GM20431 (cell line): ENCODE results near the gene TC2N.
"Not testable (repeated sequence)": the region's sequence is repeated elsewhere in the genome, so short reads cannot be mapped to it uniquely, and the experiment has no call there.

Experiments
- in situ Hi-C: fragments of 300-500 bp; cut with MseI, MboI; formaldehyde crosslinking; loops from one replicate; pipeline ENCODE4 v1.15.0; 2020; ENCODE audit warnings: low sequenced_read_pairs; ENCODE audit not compliant: unreplicated experiment

Gene TC2N

DNA sequence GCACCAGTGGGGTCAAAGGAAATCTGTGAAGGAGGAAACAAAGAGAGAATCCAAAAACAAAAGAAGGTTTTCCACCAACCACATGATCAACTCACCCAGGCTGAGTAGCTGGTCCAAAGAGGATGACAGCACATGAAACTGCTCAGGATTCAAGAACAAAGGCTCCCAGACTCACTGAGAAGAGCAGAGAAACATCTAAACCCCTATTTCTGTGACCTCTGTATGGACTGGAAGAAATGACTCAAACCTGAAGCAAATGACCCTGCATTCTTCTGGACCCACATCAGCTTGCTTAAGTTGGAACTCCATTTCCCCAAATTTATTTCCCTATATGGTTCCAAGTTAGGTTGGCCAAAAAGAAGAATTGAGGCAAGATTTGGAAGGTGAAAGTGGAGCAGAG lies 26.3 kb downstream of the TC2N start:
- in situ Hi-C loops = no loop called here

DNA sequence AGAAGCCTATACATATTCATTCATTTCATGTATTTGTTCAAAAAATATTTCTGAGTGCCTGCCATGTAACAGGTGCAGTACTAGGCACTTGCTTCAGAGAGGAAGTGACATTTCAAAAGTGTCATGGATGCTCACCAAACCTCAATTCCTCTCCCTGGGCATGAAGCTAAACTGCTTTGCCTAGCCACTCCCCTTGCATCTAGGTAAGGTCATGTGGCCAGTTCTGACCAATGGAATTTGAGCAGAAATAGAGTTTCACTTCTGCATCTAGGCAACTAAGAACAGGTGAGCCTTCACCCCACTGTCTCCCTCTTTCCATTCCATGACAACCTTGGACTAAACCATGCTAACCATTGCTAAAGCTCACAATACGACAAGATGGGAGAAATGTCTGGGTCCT lies 27.6 kb downstream of the TC2N start:
- in situ Hi-C loops = no loop called here

DNA sequence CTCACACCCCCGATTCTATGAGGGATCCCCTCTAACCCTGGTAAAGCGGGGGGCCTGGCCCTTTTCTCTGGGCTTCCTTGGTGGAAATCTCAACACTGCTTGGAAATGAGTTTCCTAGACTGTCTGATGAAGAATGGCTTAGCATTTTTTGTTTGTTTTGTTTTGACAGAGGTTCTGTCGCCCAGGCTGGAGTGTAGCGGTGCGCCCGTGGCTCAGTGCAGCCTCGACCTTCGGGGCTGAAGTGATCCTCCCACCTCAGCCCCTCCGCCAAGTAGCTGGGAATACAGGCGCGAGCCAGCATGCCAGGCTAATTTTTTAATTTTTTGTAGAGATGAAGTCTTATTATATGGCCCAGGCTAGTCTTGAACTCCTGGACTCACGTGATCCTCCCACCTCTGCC lies 30.3 kb downstream of the TC2N start:
- in situ Hi-C loops = no loop called here

DNA sequence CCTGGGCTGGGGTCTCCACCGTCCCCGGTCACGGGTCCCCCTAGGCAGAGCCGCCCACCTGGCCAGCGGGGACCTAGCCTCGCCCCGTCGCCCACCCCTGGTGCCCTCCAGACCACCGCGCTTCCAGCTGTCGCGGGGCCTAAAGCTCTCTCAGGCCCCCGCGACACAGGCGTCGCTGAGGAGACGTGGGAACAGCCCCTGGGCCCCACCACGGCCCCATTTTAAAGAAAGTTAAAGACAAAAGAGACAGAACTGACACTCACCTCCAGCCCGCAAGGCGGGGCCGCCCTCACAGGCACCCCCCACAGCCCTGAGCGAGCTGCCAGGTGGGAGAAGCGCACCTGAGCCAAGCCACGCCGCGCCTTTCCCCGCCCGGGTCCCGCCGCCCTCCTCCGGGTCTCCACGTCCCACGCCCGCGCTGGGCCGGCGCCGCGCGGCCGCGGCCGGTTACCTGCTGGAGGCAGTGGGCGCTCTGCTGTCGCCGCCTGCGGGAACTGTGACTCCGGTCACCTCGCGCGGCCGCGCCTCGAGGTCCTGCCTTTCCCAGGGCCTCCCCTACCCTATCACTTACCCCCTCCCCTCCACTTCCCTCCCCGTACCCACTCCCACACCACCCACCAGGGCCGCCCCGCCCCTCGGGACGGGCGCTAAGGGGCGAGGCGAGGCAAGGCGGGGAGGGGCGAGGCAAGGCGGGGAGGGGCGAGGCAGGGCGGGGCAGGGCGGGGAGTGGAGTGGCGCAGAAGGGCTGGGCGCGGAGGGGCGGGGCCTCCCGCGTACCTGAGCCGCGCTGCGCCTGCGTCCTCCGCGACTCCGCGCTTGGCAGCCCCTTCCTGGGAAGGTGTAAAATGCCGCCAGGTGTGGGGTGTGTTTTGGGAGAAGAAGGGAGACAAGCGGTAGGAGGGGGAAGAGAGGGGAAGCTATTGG lies 31.2 kb downstream of the TC2N start:
- in situ Hi-C loops = no loop called here

DNA sequence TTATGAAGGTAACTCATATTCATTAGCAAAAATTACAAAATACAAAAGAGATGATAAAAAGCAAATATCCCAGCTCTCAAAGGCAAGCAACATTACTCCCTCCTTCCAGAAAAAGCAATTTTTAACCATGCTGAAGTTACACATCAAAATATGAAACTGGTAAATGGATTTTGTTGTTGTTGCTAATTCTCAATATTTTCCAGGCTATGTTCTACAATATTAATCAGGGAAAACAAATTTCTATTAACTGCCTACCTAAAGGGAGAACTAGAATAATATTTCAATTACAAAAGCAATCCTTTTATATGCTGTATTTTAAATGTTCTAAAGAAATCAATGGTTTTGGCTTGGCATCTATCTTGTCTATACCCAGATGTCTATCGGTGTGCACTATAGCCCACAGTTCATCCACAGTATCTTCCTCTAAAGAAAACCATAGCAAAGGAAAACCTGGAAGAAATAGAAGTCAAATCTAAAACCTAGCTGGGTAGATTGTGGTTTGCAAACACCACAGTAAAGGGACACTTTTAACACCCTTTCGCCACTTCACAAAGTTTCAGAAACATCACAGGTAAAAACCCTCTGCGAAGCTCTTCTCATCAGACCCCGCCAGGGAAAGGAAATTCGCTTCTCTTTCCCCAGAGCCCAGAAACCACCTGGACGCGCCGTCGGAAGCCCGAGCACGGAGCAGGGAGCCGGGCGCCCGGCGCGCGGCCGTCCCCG lies 32.0 kb downstream of the TC2N start:
- in situ Hi-C loops = no loop called here

DNA sequence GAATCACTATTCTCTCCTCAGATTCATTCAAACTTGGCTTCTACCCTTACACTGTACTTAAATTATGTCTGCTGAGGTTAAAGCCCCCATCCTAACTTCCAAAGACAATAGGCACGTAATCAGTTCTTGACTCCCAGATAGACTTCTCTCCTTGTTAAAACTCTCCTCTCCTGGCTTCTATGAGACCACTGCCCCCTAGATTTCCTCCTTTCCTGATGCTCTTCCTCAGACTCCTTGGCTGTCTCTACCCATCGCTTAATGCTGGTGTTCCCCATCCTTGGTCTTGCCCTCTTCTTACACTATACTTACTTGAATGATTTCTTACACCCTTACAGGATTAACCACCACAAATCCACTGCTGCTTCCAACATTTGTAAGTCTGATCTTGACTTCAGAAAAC lies 32.8 kb downstream of the TC2N start:
- in situ Hi-C loops = no loop called here

DNA sequence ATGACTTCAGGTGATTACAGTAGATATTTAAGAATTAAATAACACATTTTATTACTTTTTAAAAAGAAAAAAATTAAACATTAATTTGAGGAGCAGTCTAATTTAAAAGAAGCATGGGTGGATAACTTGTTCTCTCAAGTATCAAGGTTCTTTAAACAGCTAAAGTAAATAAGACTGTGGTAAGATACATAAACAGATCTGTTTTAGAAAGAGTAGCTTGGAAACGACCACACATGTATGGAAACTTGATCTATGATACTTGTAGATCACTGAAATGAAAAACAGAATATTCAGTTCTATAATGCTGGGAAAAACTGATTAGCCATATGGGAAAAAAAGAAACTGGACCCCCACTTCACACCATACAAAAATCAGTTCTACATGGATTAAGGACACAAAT lies 36.0 kb downstream of the TC2N start:
- in situ Hi-C loops = no loop called here

DNA sequence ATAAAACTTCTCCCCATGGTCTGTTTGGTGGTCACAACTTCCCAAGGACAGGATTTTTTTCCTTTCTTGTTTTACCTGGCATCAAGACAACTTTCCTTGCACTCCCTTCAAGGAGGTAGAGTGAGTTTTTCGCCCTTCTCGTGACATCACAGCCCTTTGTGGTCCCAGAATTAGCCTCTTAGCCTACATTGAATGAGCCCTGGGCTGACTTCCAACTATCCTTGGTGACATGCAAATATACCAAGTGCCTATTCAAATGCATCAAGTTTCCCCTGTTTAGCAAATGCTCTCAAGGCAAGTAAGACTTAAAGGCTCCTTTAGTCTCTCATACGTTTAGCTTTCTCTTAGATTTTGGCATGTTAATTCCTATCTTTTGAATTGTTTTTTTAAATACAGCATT lies 36.6 kb downstream of the TC2N start:
- in situ Hi-C loops = no loop called here

DNA sequence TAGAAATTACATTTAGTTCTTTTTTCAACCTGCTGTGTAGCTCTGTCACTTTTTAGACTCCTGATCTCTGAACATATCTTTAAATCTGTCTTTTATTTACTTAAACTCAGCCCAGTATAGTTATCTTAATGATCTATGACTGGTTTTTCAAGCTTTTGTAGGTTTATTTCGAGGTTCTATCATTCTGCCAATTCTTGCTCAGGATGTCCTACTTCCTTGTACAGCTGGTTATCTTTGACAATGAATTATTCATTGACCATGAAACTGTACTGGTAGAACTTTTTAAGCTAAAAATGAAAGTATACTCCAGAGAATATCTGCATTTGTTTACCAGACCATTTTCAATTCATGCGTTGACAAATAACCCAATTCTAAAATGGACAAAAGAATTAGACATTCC lies 37.8 kb downstream of the TC2N start:
- in situ Hi-C loops = no loop called here

DNA sequence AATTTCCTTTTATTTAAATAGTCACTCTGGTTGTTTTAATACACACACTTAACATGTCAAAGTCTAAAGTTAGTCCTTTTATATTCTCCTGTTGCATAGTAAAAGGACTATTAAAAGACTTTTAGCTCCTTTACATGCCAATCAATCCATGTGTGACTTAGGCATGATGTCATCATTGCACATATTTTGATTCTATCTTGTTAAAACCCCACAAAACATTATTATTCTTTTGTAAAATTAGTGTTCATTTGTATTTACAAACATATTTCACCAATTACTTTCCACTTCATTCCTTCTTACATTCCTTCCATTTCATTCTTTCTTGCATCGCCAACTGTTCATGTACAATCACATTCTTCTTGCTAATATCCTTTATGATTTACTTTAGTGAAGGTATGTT lies 39.6 kb downstream of the TC2N start:
- in situ Hi-C loops = no loop called here

DNA sequence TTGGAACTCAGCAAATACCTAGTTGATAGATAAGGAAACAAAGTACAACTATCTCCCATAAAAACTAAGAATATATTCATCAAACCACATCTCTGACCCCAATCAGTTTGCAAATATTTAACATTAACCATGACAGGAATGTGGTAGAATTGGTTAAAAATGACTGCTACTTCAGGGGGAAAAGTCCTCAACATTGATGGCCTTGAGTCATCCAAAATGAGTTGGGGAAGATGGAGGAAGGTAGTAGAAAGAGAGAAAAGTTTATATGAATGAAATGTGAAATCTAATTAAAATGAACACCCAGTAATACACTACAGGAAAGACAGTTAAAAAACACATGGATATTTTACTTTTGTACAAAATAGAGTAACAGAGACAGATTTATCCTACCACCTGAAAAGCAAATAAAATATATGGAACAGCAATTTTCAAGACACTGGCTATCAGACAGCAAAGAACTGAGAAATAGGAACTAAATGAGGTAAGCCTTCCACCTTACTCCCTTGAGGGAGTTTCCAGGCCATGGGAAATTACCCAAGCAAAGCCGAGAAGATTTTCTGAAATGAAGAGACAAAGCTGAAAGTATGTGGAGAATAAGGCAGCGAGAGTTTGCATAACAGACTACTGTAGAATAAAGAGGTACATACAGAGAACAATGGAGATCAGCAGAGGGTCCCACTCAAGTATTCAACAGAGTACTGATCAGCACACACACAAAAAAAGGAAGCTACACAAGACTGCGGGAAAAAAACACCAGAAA lies 49.6 kb downstream of the TC2N start:
- in situ Hi-C loops = no loop called here

DNA sequence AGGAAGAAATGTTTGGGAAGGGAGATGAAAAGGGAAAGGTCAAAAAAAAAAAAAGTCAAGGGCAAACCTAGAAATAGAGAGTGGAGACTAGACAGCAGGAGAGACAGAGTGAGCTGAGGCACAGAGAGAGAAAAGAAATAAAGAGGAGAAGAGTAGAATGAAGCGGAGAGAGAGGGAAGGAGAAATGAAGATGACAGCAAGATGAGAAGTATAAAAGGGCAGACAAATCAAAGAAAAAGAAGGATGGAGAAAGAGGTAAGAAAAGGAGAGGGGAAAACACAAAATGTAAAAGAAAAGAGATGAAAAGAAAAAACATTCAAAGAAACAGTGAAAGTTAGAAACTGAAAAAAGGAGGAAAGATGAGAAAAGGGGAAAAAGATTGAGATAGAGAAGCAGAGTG lies 53.0 kb downstream of the TC2N start:
- in situ Hi-C loops = no loop called here

DNA sequence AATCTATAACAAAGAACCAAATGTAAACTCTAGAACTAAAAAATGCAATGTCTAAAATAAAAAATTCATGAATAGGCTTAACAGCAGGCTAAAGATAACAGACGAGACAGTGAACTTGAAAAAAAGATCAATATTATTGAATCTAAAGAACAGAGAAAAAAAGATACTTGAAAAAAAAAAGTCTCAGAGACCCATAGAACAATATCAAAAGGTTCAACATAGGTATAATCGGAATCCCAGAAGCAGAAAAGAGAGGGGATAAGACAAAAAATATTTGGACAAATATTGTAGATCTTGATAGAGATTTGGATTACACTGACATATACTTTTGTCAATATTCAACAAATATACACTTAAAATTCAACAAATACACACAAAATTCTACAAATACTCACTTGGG lies 56.6 kb downstream of the TC2N start:
- in situ Hi-C loops = no loop called here

DNA sequence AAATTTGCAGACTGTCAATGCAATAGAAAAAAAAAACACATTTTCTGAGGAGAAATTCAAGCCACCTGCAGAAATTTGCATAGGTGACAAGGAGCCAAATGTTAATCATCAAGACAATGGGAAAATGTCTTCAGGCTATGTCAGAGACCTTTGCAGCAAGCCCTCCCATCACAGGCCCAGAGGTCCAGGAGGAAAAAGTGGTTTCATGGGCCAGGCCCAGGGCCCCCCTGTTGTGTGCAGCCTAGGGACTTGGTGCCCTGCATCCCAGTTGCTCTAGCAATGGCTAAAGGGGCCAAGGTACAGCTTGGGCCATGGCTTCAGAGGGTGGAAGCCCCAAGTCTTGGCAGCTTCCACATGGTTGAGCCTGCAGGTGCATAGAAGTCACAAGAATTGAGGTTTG lies 60.6 kb downstream of the TC2N start:
- in situ Hi-C loops = no loop called here

DNA sequence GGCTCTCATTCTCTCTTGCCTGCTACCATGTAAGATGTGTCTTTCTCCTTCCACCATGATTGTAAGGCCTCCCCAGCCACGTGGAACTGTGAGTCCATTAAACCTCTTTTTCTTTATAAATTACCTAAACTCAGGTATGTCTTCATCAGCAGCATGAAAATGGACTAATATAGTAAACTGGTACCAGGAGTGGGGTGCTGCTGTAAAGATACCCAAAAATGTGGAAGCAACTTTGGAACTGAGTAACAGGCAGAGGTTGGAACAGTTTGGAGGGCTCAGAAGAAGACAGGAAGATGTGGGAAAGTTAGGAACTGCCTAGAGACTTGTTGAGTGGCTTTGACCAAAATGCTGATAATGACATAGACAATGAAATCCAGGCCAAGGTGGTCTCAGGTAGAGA lies 61.2 kb downstream of the TC2N start:
- in situ Hi-C loops = not testable (repeated sequence)

DNA sequence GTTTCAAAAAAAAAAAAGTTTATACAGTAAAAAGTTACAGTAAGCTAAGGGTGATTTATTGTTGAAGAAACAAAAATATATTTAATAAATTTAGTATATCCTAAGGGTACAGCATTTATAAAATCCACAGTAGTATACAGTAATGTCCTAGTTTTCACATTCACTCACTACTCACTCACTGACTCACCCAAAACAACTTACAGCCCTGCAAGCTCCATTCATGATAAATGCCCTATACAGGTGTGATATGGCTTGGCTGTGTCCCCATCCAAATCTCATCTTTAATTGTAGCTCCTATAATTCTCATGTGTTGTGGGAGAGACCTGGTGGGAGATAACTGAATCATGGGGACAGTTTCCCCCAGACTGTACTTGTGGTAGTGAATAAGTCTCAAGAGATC lies 61.7 kb downstream of the TC2N start:
- in situ Hi-C loops = no loop called here

DNA sequence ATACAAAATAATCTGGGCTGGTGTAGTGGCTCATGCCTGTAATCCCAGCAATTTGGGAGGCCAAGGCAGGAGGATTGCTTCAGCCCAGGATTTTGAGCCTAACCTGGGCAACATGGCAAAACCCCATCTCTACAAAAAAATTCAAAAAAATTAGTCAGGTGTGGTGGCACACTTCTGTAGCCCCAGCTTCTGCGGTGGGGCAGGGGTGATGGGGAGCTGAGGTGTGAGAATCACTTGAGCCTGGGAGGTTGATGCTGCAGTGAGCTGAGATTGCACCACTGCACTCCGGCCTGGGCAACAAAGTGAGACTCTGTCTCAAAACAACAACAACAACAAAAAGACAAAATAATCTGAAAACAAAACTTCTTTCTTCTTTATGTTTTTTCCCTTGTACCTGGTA lies 66.0 kb downstream of the TC2N start:
- in situ Hi-C loops = no loop called here

DNA sequence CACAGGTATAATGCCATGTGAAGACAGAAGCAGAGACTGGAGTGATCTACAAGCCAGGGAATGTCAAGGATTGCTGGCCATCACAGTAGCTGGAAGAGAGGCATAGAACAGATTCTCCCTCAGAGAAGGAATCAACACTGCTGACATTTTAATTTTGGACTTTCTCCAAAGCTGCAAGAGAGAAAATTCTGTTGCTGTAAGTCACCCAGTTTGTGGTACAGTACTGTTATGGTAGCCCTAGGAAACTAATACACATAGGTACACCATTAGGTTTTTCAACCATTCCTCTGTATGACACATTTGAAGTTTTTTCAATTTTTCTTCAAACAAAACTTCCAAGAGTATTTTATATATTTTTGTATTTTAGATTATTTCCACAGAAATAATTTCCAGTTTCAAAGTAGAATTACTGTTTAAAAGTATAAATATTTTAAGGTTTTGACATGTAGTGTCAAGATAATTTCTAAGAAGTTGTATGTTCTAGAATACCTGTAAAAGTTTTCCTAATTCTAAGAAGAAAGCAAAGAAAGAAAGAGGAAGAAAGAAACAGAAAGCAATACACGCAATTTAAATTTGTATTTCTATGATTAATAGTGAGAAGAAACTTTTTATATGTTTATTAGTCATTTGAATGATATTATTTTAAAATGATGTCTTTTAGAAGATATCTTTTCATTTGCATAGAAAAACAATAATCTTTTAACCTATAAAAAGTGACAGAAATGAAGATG lies 70.6 kb downstream of the TC2N start:
- in situ Hi-C loops = no loop called here

DNA sequence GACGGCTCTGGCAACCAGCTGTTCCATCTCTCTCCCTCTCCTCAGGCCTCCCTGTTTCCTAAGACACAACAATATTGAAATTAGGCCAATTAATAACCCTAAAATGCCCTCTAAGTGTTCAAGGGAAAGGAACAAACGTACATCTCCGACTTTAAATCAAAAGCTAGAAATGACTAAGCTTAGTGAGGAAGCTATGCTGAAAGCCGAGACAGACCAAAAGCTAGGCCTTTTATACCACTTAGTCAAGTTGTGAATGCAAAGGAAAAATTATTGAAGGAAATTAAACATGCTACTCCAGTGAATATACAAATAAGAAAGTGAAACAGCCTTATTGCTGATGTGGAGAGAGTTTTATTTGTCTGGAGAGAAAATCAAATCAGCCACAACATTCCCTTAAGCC lies 73.6 kb downstream of the TC2N start:
- in situ Hi-C loops = no loop called here

DNA sequence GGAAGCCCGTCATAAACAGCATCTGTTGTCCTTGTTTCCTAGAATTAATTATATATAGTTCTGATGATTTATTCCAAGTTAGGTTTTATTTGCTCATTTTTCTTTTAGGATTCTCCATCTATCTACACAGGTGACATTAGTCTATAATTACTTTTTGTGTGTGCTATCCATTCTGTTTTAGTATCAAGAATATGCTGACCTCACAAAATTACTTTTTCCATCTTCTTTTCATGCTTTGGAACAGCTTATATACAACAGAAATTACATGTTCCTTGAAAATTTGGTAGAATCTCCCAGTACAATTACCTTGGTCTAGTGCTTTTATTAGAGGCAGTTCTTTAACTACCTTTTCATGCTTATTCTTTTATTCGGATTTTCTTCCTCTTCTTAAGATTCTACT lies 81.1 kb downstream of the TC2N start:
- in situ Hi-C loops = no loop called here
